GM18873 (cell line): Measurements from ENCODE around the gene SCAF8.

Experiments
- ATAC-seq: cut with Tn5 transposase; IDR thresholded peaks from one replicate; pipeline ENCODE4 v1.9.1; 2021; ENCODE audit warnings: mild to moderate bottlenecking, moderate library complexity, moderate number of reproducible peaks; ENCODE audit not compliant: unreplicated experiment, low FRiP score

Gene SCAF8

DNA sequence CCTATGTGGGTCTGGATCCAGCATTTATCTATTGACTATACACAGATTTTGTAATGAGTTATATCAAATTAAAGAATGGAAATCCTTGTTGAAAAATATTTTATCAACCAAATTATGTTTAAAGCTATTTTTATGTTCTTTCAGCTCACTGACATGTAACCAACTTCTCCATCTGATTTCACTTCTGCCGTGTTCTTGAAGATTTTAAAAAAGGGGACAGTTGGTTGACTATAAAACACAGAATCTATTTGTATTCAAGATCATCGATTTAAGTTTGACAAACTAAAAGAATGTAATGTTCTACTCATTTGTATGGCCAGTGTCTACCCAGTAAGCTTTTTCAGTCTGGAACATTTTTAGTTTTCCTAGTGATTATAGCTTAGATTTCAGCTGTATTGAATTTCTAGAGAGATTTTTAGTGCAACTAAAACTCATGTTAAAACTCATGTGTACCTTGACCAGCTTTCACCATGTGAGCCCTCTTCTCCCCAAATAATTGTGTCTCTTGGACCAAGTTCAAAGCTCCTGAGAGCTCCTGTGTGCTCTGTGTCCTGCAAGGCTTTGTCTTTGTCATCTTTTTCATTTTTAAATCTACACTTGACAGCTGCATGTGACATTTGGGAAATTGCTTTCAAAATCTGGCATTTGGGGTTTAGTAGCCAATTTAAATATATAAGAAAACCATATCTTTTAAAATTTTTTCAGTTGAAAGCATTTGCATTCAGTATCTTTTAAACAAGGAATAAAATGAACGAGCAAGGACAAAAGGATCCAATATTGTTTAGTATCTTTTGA, 143.5 kb downstream of the SCAF8 start:
- no peak for ATAC-seq

DNA sequence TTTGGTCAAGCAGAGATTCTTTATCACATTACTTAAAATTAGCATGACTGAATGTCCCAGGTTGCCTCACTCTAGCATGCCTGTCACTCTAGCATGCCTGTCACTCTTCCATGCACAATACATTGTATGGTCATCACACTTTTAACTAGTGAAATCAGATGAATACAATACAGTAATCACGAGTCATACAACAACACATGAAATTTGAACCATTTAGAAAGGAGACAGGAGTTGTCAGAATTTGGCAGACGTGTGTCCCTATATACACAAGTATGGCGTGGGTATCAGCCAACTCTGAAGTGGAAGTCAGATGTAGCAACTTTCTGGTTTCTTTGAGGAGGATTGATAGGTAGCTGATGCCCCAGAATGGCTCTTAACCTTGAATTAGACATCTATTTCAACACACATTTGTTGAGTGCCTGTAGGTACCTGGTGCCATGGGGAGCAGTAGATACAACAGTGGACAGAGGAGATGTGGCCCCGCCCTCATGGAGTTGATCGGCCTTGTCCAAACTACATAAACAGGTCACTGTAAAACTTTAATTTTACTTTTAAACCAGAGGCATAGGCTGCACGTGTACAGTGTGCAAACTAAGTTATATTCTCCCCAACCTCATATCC, 145.8 kb downstream of the SCAF8 start:
- no peak for ATAC-seq

DNA sequence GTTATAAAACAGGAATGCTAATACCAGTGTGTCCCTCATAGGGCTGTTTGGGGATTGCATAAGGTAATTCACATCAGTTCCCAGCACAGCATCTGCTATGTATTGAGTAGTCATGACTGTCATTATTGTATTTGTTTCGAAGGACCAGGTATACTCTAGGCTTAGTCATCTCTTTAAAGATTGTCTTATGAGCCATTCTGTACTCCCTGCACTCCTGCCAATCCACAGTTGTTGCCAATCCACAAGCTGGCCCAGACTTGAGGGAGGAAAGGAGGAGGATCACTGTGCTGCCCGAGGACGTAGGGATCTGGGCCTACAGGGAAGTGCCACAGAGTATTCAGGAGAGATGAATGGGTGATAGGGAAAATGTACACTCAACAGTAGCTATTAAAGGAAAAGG, 148.9 kb downstream of the SCAF8 start:
- no peak for ATAC-seq
